ELR (cell line): Measurements from ENCODE around the gene DHX29.
"Not testable (repeated sequence)": the region's sequence is repeated elsewhere in the genome, so short reads cannot be mapped to it uniquely, and the experiment has no call there.

Source experiments
- DNase-seq: peaks from one replicate; pipeline ENCODE4 v3.0.0-alpha.2; 2015; ENCODE audit warnings: low read depth

Gene DHX29

GRCh38 chr5:55307383-55308253 lies at the start of gene DHX29, which contains the start of gene MTREX:
TSS of gene DHX29 (minus strand) at chr5:55307694. CDS start at chr5:55307573, 121 bp downstream.
TSS of gene MTREX (plus strand) at chr5:55307989. CDS start at chr5:55308014, 25 bp downstream.
- DNase-seq: peak; percentile 94

- DNase-seq: no peak
Observed at GRCh38 chr5:55356896-55357295, 49.4 kb upstream of the DHX29 start.

GRCh38 chr5:55350754-55351153 lies 43.3 kb upstream of the DHX29 start:
- no peak for DNase-seq

- peak; percentile 39 for DNase-seq
Observed at GRCh38 chr5:55347786-55348185, 40.3 kb upstream of the DHX29 start.

- DNase-seq: no peak
Observed at GRCh38 chr5:55345327-55345726, 37.8 kb upstream of the DHX29 start.

- peak; percentile 62 for DNase-seq
Observed at GRCh38 chr5:55344392-55344992, 37.0 kb upstream of the DHX29 start.

- DNase-seq: no peak
Observed at GRCh38 chr5:55343609-55344008, 36.1 kb upstream of the DHX29 start.

- no peak for DNase-seq
Observed at GRCh38 chr5:55343107-55343506, 35.6 kb upstream of the DHX29 start.

- DNase-seq: no peak
Observed at GRCh38 chr5:55338810-55339243, 31.3 kb upstream of the DHX29 start.

- DNase-seq: no peak
Observed at GRCh38 chr5:55338092-55338613, 30.7 kb upstream of the DHX29 start.

- DNase-seq: no peak
Observed at GRCh38 chr5:55333811-55334210, 26.3 kb upstream of the DHX29 start.

- no peak for DNase-seq
Observed at GRCh38 chr5:55333017-55333416, 25.5 kb upstream of the DHX29 start.

- DNase-seq: no peak
Observed at GRCh38 chr5:55331321-55331720, 23.8 kb upstream of the DHX29 start.

GRCh38 chr5:55327281-55327680 lies 19.8 kb upstream of the DHX29 start:
- DNase-seq: no peak

GRCh38 chr5:55325621-55326020 lies 18.1 kb upstream of the DHX29 start:
- DNase-seq: no peak

GRCh38 chr5:55324815-55325418 lies 17.4 kb upstream of the DHX29 start:
- peak; percentile 66 for DNase-seq

GRCh38 chr5:55324006-55324405 lies 16.5 kb upstream of the DHX29 start:
- no peak for DNase-seq

- DNase-seq: no peak
Observed at GRCh38 chr5:55320571-55320970, 13.1 kb upstream of the DHX29 start.

- no peak for DNase-seq
Observed at GRCh38 chr5:55319491-55319890, 12.0 kb upstream of the DHX29 start.

GRCh38 chr5:55318237-55318636 lies 10.7 kb upstream of the DHX29 start:
- DNase-seq: not testable (repeated sequence)

GRCh38 chr5:55316837-55317236 lies 9.3 kb upstream of the DHX29 start:
- DNase-seq: no peak

- peak; percentile 22 for DNase-seq
Observed at GRCh38 chr5:55316289-55316688, 8.8 kb upstream of the DHX29 start.
